AG09309 (cell line): ENCODE results near the gene VGF.
"Not testable (repeated sequence)": the region's sequence is repeated elsewhere in the genome, so short reads cannot be mapped to it uniquely, and the experiment has no call there.

Experiments
- DNase-seq: peaks from one replicate; pipeline ENCODE4 v3.0.0-alpha.2; 2010; ENCODE audit warnings: low read depth
- H3K4me3 ChIP-seq: 2 replicates; pipeline ENCODE4 v1.5.1; 2011; ENCODE audit warnings: mild to moderate bottlenecking, low read depth, low read length, moderate library complexity; ENCODE audit not compliant: control insufficient read depth
- CTCF ChIP-seq: IDR thresholded peaks from 2 replicates; pipeline ENCODE4 v1.5.1; 2011; ENCODE audit warnings: mild to moderate bottlenecking, low read depth, low read length, inconsistent platforms; ENCODE audit not compliant: insufficient read depth, control insufficient read depth; ENCODE audit errors: missing control alignments

VGF gene

DNA sequence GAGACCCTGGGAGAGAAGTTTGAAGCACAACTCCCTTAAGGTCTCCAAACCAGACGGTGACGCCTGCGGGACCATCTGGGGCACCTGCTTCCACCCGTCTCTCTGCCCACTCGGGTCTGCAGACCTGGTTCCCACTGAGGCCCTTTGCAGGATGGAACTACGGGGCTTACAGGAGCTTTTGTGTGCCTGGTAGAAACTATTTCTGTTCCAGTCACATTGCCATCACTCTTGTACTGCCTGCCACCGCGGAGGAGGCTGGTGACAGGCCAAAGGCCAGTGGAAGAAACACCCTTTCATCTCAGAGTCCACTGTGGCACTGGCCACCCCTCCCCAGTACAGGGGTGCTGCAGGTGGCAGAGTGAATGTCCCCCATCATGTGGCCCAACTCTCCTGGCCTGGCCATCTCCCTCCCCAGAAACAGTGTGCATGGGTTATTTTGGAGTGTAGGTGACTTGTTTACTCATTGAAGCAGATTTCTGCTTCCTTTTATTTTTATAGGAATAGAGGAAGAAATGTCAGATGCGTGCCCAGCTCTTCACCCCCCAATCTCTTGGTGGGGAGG is 27.6 kb downstream of the VGF start:
- TF ChIP-seq CTCF: no peak
- no peak overlapping the region for H3K4me3 ChIP-seq
- DNase-seq: no peak

- no peak for DNase-seq
- no peak for TF ChIP-seq CTCF
- H3K4me3 ChIP-seq: no peak overlapping the region
These were observed 30.9 kb downstream of the VGF start for GRCh38 chr7:101134399-101134980.

DNA sequence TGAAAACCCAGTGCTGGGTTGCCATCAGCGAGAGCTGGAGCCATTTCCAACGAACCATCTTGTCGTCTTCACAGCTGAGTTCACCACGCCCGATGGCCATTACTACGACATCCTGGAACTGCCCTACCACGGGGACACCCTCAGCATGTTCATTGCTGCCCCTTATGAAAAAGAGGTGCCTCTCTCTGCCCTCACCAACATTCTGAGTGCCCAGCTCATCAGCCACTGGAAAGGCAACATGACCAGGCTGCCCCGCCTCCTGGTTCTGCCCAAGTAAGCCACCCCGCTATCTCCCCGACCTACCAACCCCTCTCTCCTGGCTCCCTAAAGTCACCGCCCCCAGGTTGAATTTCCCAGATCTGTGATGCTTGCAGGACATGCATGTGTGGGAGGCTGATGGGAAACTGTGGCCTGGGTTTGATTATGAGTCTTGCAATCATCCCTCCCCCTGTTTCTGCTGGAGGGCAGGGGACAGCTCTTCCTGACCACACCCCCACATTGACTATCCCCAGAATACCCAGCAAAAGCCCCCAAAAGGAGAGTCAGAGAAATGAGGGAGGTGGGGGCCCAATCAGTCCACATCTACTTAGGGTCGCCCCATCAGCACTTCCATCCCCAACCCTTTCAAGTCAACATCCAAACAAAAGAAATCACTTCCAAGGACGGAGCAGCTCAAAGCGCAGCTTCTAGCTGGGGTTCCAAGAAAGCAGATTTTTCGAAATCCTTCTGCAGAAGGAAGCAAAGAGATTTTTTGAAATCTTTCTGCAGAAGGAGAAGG is 31.6 kb downstream of the VGF start:
- no peak for DNase-seq
- TF ChIP-seq CTCF: no peak
- peak overlapping the region; percentile 4; the same call in 1 of the 2 replicates for H3K4me3 ChIP-seq

GRCh38 chr7:101132626-101133600 is 32.5 kb downstream of the VGF start:
- H3K4me3 ChIP-seq, DNase-seq: not testable (repeated sequence)

GRCh38 chr7:101129603-101130117 is 35.7 kb downstream of the VGF start:
- H3K4me3 ChIP-seq: no peak overlapping the region; the same call in 1 of the 2 replicates
- TF ChIP-seq CTCF: no peak
- no peak for DNase-seq

DNA sequence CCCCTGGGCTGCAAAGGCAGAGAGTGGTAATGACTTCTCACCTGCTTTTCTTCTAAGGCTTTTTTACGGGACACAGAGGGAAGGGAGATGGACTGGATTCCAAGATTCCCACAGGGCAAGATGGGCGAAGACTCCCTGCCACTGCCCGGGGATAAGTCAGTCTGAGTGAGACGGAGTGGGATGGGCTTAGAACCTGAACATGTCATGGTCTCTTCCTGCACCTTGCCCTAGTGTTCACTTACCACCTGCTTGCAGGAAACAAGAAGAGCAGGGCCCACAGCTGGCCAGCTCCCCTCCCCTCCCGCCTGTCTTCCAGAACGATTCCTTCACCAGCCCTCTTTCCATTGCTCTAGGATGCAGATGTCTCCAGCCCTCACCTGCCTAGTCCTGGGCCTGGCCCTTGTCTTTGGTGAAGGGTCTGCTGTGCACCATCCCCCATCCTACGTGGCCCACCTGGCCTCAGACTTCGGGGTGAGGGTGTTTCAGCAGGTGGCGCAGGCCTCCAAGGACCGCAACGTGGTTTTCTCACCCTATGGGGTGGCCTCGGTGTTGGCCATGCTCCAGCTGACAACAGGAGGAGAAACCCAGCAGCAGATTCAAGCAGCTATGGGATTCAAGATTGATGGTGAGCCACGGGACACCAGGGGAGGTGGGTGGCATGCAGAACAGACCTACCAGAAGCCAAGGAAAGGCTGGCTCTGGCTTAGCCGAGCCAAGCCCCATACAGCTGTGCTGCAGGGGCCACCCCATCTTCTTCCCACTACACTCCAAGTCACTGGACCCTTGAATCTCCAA is 37.1 kb downstream of the VGF start:
- no peak for TF ChIP-seq CTCF
- H3K4me3 ChIP-seq: peak overlapping the region; percentile 91
- no peak for DNase-seq
